GM12878 (cell line): ENCODE results near the gene SLC1A1. TPM values are rescaled to one million over a fixed set of nuclear protein-coding genes. Genes with fewer than 3 reads are reported as not detected.
A peak's percentile ranks its signal among the peaks of the same experiment; 100 is the strongest.

ENCODE experiments used
- BACH1 ChIP-seq: fragments of 450-650 bp; IDR thresholded peaks from 2 replicates; pipeline ENCODE4 v1.6.1; 2017; ENCODE audit warnings: mild to moderate bottlenecking, borderline replicate concordance
- BCL11A ChIP-seq: IDR thresholded peaks from 2 replicates; pipeline ENCODE4 v1.6.1; 2011; ENCODE audit warnings: low read depth, low read length
- BHLHE40 ChIP-seq, 2 experiments: fragments of 450-650 bp in 1 of 2; IDR thresholded peaks; 2 replicates each; pipeline ENCODE4 v1.6.1; 2011 to 2017; ENCODE audit warnings: low read depth in 2 of 2, borderline replicate concordance in 1 of 2, improper control_type of control experiment in 1 of 2, low read length in 1 of 2, mild to moderate bottlenecking in 1 of 2
- CEBPZ ChIP-seq: fragments of 150-350 bp; IDR thresholded peaks from 2 replicates; pipeline ENCODE4 v1.6.1; 2016; ENCODE audit warnings: low read depth, low read length
- CHD1 ChIP-seq: IDR thresholded peaks from 2 replicates; pipeline ENCODE4 v1.6.1; 2012; ENCODE audit warnings: low read depth, low read length, improper control_type of control experiment
- EZH2 ChIP-seq: IDR thresholded peaks from 2 replicates; pipeline ENCODE4 v1.6.1; 2012; ENCODE audit warnings: low read depth, mild to moderate bottlenecking, control low read depth, inconsistent platforms, low read length, borderline replicate concordance; ENCODE audit not compliant: control insufficient read depth
- GATAD2B ChIP-seq: fragments of 450-650 bp; conservative IDR thresholded peaks from 2 replicates; pipeline ENCODE4 v1.6.1; 2017; ENCODE audit warnings: low read depth, mild to moderate bottlenecking, moderate library complexity
- HCFC1 ChIP-seq: fragments of 150-350 bp; IDR thresholded peaks from 2 replicates; pipeline ENCODE4 v1.6.1; 2014; ENCODE audit warnings: low read length
- HDAC2 ChIP-seq: fragments of 200-600 bp; sonication (generic); IDR thresholded peaks from 2 replicates; pipeline ENCODE4 v1.6.1; 2017
- HDAC6 ChIP-seq: fragments of 200-600 bp; sonication (generic); IDR thresholded peaks from one replicate; pipeline ENCODE4 v1.8.0; 2017; ENCODE audit warnings: antibody characterized with exemption; ENCODE audit not compliant: unreplicated experiment
- IKZF2 ChIP-seq, 2 experiments: fragments of 450-650 bp; IDR thresholded peaks; 2 replicates each; pipeline ENCODE4 v1.6.1; 2017; ENCODE audit warnings: mild to moderate bottlenecking in 2 of 2, moderate library complexity in 2 of 2
- IRF4 ChIP-seq: IDR thresholded peaks from 2 replicates; pipeline ENCODE4 v1.6.1; 2011; ENCODE audit warnings: low read depth, low read length
- JUNB ChIP-seq: IDR thresholded peaks from 2 replicates; pipeline ENCODE4 v1.6.1; 2016; ENCODE audit warnings: antibody characterized with exemption, mild to moderate bottlenecking
- JUND ChIP-seq: IDR thresholded peaks from 2 replicates; pipeline ENCODE4 v1.6.1; 2012; ENCODE audit warnings: low read depth, mild to moderate bottlenecking, low read length, improper control_type of control experiment, moderate library complexity
- NR2C2 ChIP-seq: IDR thresholded peaks from 2 replicates; pipeline ENCODE4 v1.6.1; 2011; ENCODE audit warnings: borderline replicate concordance, low read depth; ENCODE audit not compliant: control insufficient read depth, insufficient read length
- POLR2AphosphoS2 ChIP-seq: IDR thresholded peaks from 2 replicates; pipeline ENCODE4 v1.6.1; 2011; ENCODE audit warnings: low read depth, mild to moderate bottlenecking, low read length, improper control_type of control experiment, moderate library complexity
- SMARCA5 ChIP-seq: fragments of 450-650 bp; IDR thresholded peaks from 2 replicates; pipeline ENCODE4 v1.6.1; 2017; ENCODE audit warnings: mild to moderate bottlenecking
- SPI1 ChIP-seq: IDR thresholded peaks from 2 replicates; pipeline ENCODE4 v1.6.1; 2011; ENCODE audit warnings: low read depth, mild to moderate bottlenecking, low read length, moderate library complexity, borderline replicate concordance; ENCODE audit not compliant: insufficient read depth
- STAT1 ChIP-seq: fragments of 450-650 bp; conservative IDR thresholded peaks from 2 replicates; pipeline ENCODE4 v1.6.1; 2014; ENCODE audit warnings: antibody characterized with exemption, mild to moderate bottlenecking
- TAF1 ChIP-seq: IDR thresholded peaks from 2 replicates; pipeline ENCODE4 v1.6.1; 2011; ENCODE audit warnings: mild to moderate bottlenecking, low read depth, low read length, borderline replicate concordance
- TARDBP ChIP-seq: IDR thresholded peaks from 2 replicates; pipeline ENCODE4 v1.6.1; 2016; ENCODE audit warnings: borderline replicate concordance
- TCF3 ChIP-seq: IDR thresholded peaks from 2 replicates; pipeline ENCODE4 v1.6.1; 2012; ENCODE audit warnings: low read depth, mild to moderate bottlenecking, low read length, borderline replicate concordance; ENCODE audit not compliant: insufficient read depth
- USF1 ChIP-seq: IDR thresholded peaks from 2 replicates; pipeline ENCODE4 v1.6.1; 2011; ENCODE audit warnings: borderline replicate concordance, low read depth, mild to moderate bottlenecking, moderate library complexity, mixed read lengths, low read length; ENCODE audit not compliant: insufficient read depth; ENCODE audit errors: extremely low read length
- YBX1 ChIP-seq: fragments of 450-650 bp; IDR thresholded peaks from 2 replicates; pipeline ENCODE4 v1.6.1; 2016; ENCODE audit warnings: antibody characterized with exemption
- ZNF217 ChIP-seq: fragments of 450-650 bp; IDR thresholded peaks from 2 replicates; pipeline ENCODE4 v1.6.1; 2017; ENCODE audit warnings: antibody characterized with exemption, mild to moderate bottlenecking
- ZNF24 ChIP-seq: fragments of 450-650 bp; IDR thresholded peaks from 2 replicates; pipeline ENCODE4 v1.6.1; 2017; ENCODE audit warnings: antibody characterized with exemption, mild to moderate bottlenecking
- polyA plus RNA-seq, 11 experiments: library from polyadenylated mRNA; depleted of rRNA in 4 of 11; unstranded in 6 of 11; stranded (reverse) in 5 of 11; fragments of >200 nt; fragmentation: Nextera tagmentation in 4 of 11; fragmentation: Illumina TruSeq in 1 of 11; extraction: Ambion mirVana in 4 of 11; extraction: Trizol in 1 of 11; gene quantifications; 1 replicate in 1 of 11; 2 replicates in 10 of 11; pipeline versions ENCODE4 v1.2.1 to v1.2.3, GENCODE V29; 2011 to 2016; ENCODE audit warnings: inconsistent platforms in 2 of 11, missing spikeins in 2 of 11, low read depth in 1 of 11
- total RNA-seq, 4 experiments: library from RNA; depleted of rRNA in 3 of 4; stranded (reverse); fragments of >200 nt in 3 of 4; fragmentation: Illumina TruSeq in 1 of 4; extraction: Trizol in 1 of 4; gene quantifications; 2 replicates each; pipeline versions ENCODE4 v1.2.1 to v1.2.3, GENCODE V29; 2013 to 2021
- TF ChIP-seq, protein P1 (sequence below): IDR thresholded peaks from 2 replicates; pipeline ENCODE4 v1.6.1; 2011; ENCODE audit warnings: mild to moderate bottlenecking, low read depth, low read length, moderate library complexity; ENCODE audit not compliant: insufficient replicate concordance
- TF ChIP-seq, protein P2 (sequence below): fragments of 450-650 bp; IDR thresholded peaks from 2 replicates; pipeline ENCODE4 v1.6.1; 2014; ENCODE audit warnings: mild to moderate bottlenecking

The SLC1A1 gene
- total and polyA plus RNA-seq, 10 of the 15 experiments (the other 5 are each of a cell fraction or from before 2014, with no cell fraction given): 4.2 to 24.9 (median 18.3) TPM

DNA sequence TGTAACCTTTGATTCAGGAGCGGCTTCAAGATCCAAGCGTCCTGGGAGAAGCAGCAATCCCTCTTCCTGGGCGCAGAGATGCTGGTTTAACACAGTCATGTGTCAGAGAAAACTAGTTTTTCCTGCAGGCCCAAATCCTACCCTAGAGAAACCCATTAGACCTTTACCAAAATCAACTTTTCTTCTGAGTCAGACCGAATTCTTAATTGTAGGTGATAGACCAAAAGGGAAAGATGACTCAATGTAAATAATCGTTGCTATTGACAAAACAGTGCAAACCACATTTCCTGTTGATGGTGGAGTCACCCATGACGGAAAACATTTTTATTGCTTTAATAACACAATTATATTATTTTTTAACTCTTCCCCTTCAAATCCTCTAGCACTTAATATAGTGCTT lies 40.1 kb downstream of the SLC1A1 start (continued):
- TF ChIP-seq HCFC1 (no peak), SMARCA5 (no peak), YBX1 (no peak), USF1 (no peak), HDAC2 (no peak), BHLHE40 (IDR thresholded peaks at IDR 0.05; ENCODE audit: borderline replicate concordance in 1 of 2, low read depth in 2 of 2, low read length in 1 of 2) (no peak), ZNF24 (no peak), HDAC6 (no peak), TCF3 (no peak), NR2C2 (no peak), POLR2AphosphoS2 (no peak), TAF1 (no peak), CHD1 (no peak), ZNF217 (no peak), CEBPZ (no peak), JUNB (peak; percentile 95), IRF4 (peak; percentile 58; the same call in 1 of the 2 replicates), BCL11A (peak; percentile 89), JUND (peak; percentile 59; the same call in 1 of the 2 replicates), STAT1 (no peak), BACH1 (no peak), TARDBP (no peak), SPI1 (no peak), EZH2 (no peak), GATAD2B (no peak), IKZF2 (IDR thresholded peaks at IDR 0.05) (peak; percentile 43 to 68; a peak in 3 of 4 replicates)
- TF ChIP-seq, protein P1, sequence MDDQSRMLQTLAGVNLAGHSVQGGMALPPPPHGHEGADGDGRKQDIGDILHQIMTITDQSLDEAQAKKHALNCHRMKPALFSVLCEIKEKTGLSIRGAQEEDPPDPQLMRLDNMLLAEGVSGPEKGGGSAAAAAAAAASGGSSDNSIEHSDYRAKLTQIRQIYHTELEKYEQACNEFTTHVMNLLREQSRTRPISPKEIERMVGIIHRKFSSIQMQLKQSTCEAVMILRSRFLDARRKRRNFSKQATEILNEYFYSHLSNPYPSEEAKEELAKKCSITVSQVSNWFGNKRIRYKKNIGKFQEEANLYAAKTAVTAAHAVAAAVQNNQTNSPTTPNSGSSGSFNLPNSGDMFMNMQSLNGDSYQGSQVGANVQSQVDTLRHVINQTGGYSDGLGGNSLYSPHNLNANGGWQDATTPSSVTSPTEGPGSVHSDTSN: no peak
- TF ChIP-seq, protein P2, sequence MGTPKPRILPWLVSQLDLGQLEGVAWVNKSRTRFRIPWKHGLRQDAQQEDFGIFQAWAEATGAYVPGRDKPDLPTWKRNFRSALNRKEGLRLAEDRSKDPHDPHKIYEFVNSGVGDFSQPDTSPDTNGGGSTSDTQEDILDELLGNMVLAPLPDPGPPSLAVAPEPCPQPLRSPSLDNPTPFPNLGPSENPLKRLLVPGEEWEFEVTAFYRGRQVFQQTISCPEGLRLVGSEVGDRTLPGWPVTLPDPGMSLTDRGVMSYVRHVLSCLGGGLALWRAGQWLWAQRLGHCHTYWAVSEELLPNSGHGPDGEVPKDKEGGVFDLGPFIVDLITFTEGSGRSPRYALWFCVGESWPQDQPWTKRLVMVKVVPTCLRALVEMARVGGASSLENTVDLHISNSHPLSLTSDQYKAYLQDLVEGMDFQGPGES: no peak
